Epithelial cell of prostate (primary cell): ENCODE results near the gene TBX20.

Source experiments
- DNase-seq: peaks from one replicate; pipeline ENCODE4 v3.0.0-alpha.2; 2011; ENCODE audit warnings: low read depth, low spot score
- H3K27ac ChIP-seq: fragments of 450-650 bp; 2 replicates; pipeline ENCODE4 v1.5.1; 2017; ENCODE audit warnings: mild to moderate bottlenecking

TBX20 gene

GRCh38 chr7:35253710-35254495 is at the start of gene TBX20:
TBX20 (minus strand) TSS chr7:35254100; CDS start chr7:35253620, 480 bp downstream.
- no peak for DNase-seq
- H3K27ac ChIP-seq, result no peak within 1 kb of the TSS

GRCh38 chr7:35289376-35289775 is 35.5 kb upstream of the TBX20 start:
- H3K27ac ChIP-seq, result no peak overlapping the region
- DNase-seq, result no peak

GRCh38 chr7:35286986-35287385 is 33.1 kb upstream of the TBX20 start:
- DNase-seq, result no peak
- H3K27ac ChIP-seq, result no peak overlapping the region

GRCh38 chr7:35286422-35286821 is 32.5 kb upstream of the TBX20 start:
- H3K27ac ChIP-seq, result no peak overlapping the region
- no peak for DNase-seq

- H3K27ac ChIP-seq, result no peak overlapping the region
- DNase-seq, result no peak
These were observed 31.9 kb upstream of the TBX20 start for GRCh38 chr7:35285799-35286198.

- H3K27ac ChIP-seq, result no peak overlapping the region
- DNase-seq, result no peak
These were observed 27.0 kb upstream of the TBX20 start for GRCh38 chr7:35280902-35281301.

- no peak overlapping the region for H3K27ac ChIP-seq
- no peak for DNase-seq
These were observed 23.5 kb upstream of the TBX20 start for GRCh38 chr7:35277359-35277758.

- no peak for DNase-seq
- H3K27ac ChIP-seq, result no peak overlapping the region
These were observed 18.3 kb upstream of the TBX20 start for GRCh38 chr7:35272246-35272645.

GRCh38 chr7:35268953-35269352 is 15.1 kb upstream of the TBX20 start:
- H3K27ac ChIP-seq, result no peak overlapping the region
- no peak for DNase-seq

- DNase-seq, result no peak
- no peak overlapping the region for H3K27ac ChIP-seq
These were observed 13.5 kb upstream of the TBX20 start for GRCh38 chr7:35267411-35267810.

GRCh38 chr7:35263396-35263795 is 9.5 kb upstream of the TBX20 start:
- no peak for DNase-seq
- H3K27ac ChIP-seq, result no peak overlapping the region

- no peak overlapping the region for H3K27ac ChIP-seq
- DNase-seq, result no peak
These were observed 7.8 kb upstream of the TBX20 start for GRCh38 chr7:35261476-35262285.

GRCh38 chr7:35261041-35261440 is 7.1 kb upstream of the TBX20 start:
- no peak overlapping the region for H3K27ac ChIP-seq
- no peak for DNase-seq

- no peak overlapping the region for H3K27ac ChIP-seq
- no peak for DNase-seq
These were observed 6.3 kb upstream of the TBX20 start for GRCh38 chr7:35260246-35260645.

GRCh38 chr7:35259523-35259908 is 5.6 kb upstream of the TBX20 start:
- no peak overlapping the region for H3K27ac ChIP-seq
- no peak for DNase-seq

GRCh38 chr7:35258868-35259522 is 5.1 kb upstream of the TBX20 start:
- DNase-seq, result no peak

GRCh38 chr7:35258125-35258867 is 4.4 kb upstream of the TBX20 start:
- H3K27ac ChIP-seq, result no peak overlapping the region
- DNase-seq, result no peak

More at GRCh38 chr7:35258868-35259522, 5.1 kb upstream of the TBX20 start:
- no peak overlapping the region for H3K27ac ChIP-seq

- DNase-seq, result no peak
- H3K27ac ChIP-seq, result no peak overlapping the region
These were observed 3.6 kb upstream of the TBX20 start for GRCh38 chr7:35257251-35258124.
